Uterus (tissue), 4 donors: ENCODE measurements around the gene DDX56. TPM values are rescaled to one million over a fixed set of nuclear protein-coding genes. Genes with fewer than 3 reads are reported as not detected.

Source experiments
- DNase-seq, 2 donors: peaks; one replicate each; pipeline ENCODE4 v3.0.0-alpha.2; 2019 to 2020
- H3K27ac ChIP-seq, 2 donors: fragments of 200-600 bp; sonication (generic); 1 replicate in 1 of 2; 2 replicates in 1 of 2; pipeline ENCODE4 v1.5.1; 2016 to 2018
- H3K27me3 ChIP-seq, 2 donors: fragments of 200-600 bp; sonication (generic); one replicate each; pipeline ENCODE4 v1.5.1; 2018 to 2019; ENCODE audit warnings: control low read depth in 1 of 2
- H3K36me3 ChIP-seq, 2 donors: fragments of 200-600 bp; sonication (generic); one replicate each; pipeline ENCODE4 v1.5.1; 2019; ENCODE audit warnings: control low read depth in 1 of 2
- H3K4me1 ChIP-seq, 2 donors: fragments of 200-600 bp; sonication (generic); one replicate each; pipeline ENCODE4 v1.5.1; 2018 to 2019; ENCODE audit warnings: control low read depth in 1 of 2
- H3K4me3 ChIP-seq, 2 donors: fragments of 200-600 bp; sonication (generic); 1 replicate in 1 of 2; 2 replicates in 1 of 2; pipeline ENCODE4 v1.5.1; 2018 to 2019; ENCODE audit warnings: mild to moderate bottlenecking in 1 of 2
- H3K9me3 ChIP-seq, 2 donors: fragments of 200-600 bp; sonication (generic); one replicate each; pipeline ENCODE4 v1.5.1; 2019; ENCODE audit warnings: control low read depth in 1 of 2
- CTCF ChIP-seq, 4 experiments: fragments of 200-600 bp in 2 of 4; fragments of 450-650 bp in 2 of 4; sonication (generic) in 2 of 4; IDR thresholded peaks; one replicate each; pipeline ENCODE4 v1.5.1; 2016 to 2019; ENCODE audit warnings: antibody characterized with exemption in 4 of 4, mild to moderate bottlenecking in 2 of 4, moderate library complexity in 1 of 4
- POLR2A ChIP-seq, 2 donors: fragments of 450-650 bp; IDR thresholded peaks; one replicate each; pipeline ENCODE4 v1.6.1; 2016; ENCODE audit warnings: antibody characterized with exemption in 2 of 2, mild to moderate bottlenecking in 1 of 2, moderate library complexity in 1 of 2
- intact Hi-C: fragments of 100-400 bp; cut with DNase I; formaldehyde crosslinking; loops from one replicate; pipeline ENCODE4 v1.15.1; 2023; ENCODE audit warnings: low total_unique reads
- total RNA-seq, 4 donors: library from RNA; depleted of rRNA in 3 of 4; stranded (reverse); fragments of >200 nt in 3 of 4; gene quantifications; one replicate each; pipeline versions ENCODE4 v1.1.0 to v1.2.4, GENCODE V29; 2014 to 2023
- donor health status: DM: yes; HTN: yes; CAD: no.

The DDX56 gene
- total RNA-seq, 4 donors from 2014 or later, result 35.9 to 75.8 (median 45.2) TPM

GRCh38 chr7:44524811-44525388 is 48.8 kb downstream of the DDX56 start:
- Histone ChIP-seq H3K27me3 (no peaks in the 10 kb centered on the region), H3K36me3 (no peaks in the 10 kb centered on the region), H3K9me3 (peaks cover 0 to 24% of the 10 kb centered on the region in 2 donors), H3K4me3 (no peak overlapping the region), H3K4me1 (no peaks in the 10 kb centered on the region), H3K27ac (no peak overlapping the region)
- no peak for DNase-seq
- intact Hi-C loops, result no loop called here
- TF ChIP-seq CTCF (IDR thresholded peaks at IDR 0.05) (no peak), POLR2A (IDR thresholded peaks at IDR 0.05) (no peak)

GRCh38 chr7:44522315-44522714 is 51.4 kb downstream of the DDX56 start:
- H3K27me3 ChIP-seq, result no peaks in the 10 kb centered on the region
- intact Hi-C loops, result no loop called here
- DNase-seq, result no peak
- H3K4me3 ChIP-seq, result no peak overlapping the region
- peaks cover 0 to 24% of the 10 kb centered on the region in 2 donors for H3K9me3 ChIP-seq
- no peak for TF ChIP-seq CTCF (IDR thresholded peaks at IDR 0.05)
- TF ChIP-seq POLR2A (IDR thresholded peaks at IDR 0.05), result no peak
- no peaks in the 10 kb centered on the region for H3K4me1 ChIP-seq
- no peak overlapping the region for H3K27ac ChIP-seq
- H3K36me3 ChIP-seq, result no peaks in the 10 kb centered on the region

GRCh38 chr7:44521347-44522095 is 52.2 kb downstream of the DDX56 start:
- Histone ChIP-seq H3K27me3 (no peaks in the 10 kb centered on the region), H3K27ac (no peak overlapping the region), H3K4me1 (no peaks in the 10 kb centered on the region), H3K4me3 (no peak overlapping the region), H3K9me3 (peaks cover 0 to 17% of the 10 kb centered on the region in 2 donors), H3K36me3 (no peaks in the 10 kb centered on the region)
- intact Hi-C loops, result no loop called here
- DNase-seq, result no peak
- TF ChIP-seq POLR2A (IDR thresholded peaks at IDR 0.05) (no peak), CTCF (IDR thresholded peaks at IDR 0.05) (no peak)

- Histone ChIP-seq H3K4me1 (no peaks in the 10 kb centered on the region), H3K4me3 (no peak overlapping the region), H3K27ac (no peak overlapping the region), H3K9me3 (peaks cover 0 to 10% of the 10 kb centered on the region in 2 donors), H3K36me3 (no peaks in the 10 kb centered on the region), H3K27me3 (no peaks in the 10 kb centered on the region)
- DNase-seq, result no peak
- intact Hi-C loops, result no loop called here
- TF ChIP-seq CTCF (IDR thresholded peaks at IDR 0.05) (no peak), POLR2A (IDR thresholded peaks at IDR 0.05) (no peak)
Observed at GRCh38 chr7:44520574-44520973, 53.1 kb downstream of the DDX56 start.

GRCh38 chr7:44519546-44519945 is 54.2 kb downstream of the DDX56 start:
- Histone ChIP-seq H3K27ac (no peak overlapping the region), H3K4me1 (no peaks in the 10 kb centered on the region), H3K9me3 (no peaks in the 10 kb centered on the region), H3K27me3 (no peaks in the 10 kb centered on the region), H3K4me3 (no peak overlapping the region), H3K36me3 (no peaks in the 10 kb centered on the region)
- TF ChIP-seq POLR2A (IDR thresholded peaks at IDR 0.05) (no peak), CTCF (IDR thresholded peaks at IDR 0.05) (no peak)
- no peak for DNase-seq
- intact Hi-C loops, result no loop called here
